K562 (cell line): Measurements from ENCODE around the gene DKC1. TPM values are rescaled to one million over a fixed set of nuclear protein-coding genes. Genes with fewer than 3 reads are reported as not detected.

Experiments
- ATAC-seq: fragments of 200-7000 bp; cut with Tn5 transposase; 3 replicates; pipeline ENCODE4 v1.9.1; 2020; ENCODE audit warnings: moderate library complexity
- BruUV-seq: library from RNA; stranded (reverse); fragments of 400-500 nt; replicated peaks from 2 replicates; lab custom pipeline; 2021; lab: Mats Ljungman, UMichigan
- CTCF ChIA-PET: fragments of 300-600 bp; formaldehyde crosslinking; extraction: SDS; loops from one replicate; lab custom pipeline; 2021; ENCODE audit warnings: low intra/inter-chr PET ratio; lab: Yijun Ruan, JAX
- POLR2A ChIA-PET: fragments of 300-600, 350-650 bp; sonication (Branson Sonifier 250); formaldehyde crosslinking; extraction: SDS; loops from one replicate; lab custom pipeline; 2021; ENCODE audit warnings: antibody characterized with exemption, inconsistent platforms; lab: Yijun Ruan, JAX
- DNase-seq, 4 experiments: peaks; one replicate each; pipeline versions ENCODE4 v3.0.0 to v3.0.0-alpha.2; 2011 to 2018; ENCODE audit warnings: low spot score in 3 of 4, mixed read lengths in 3 of 4; ENCODE audit errors: extremely low read depth in 1 of 4
- FAIRE-seq: peaks from 2 replicates; lab custom pipeline; 2011; peaks lifted over from hg19 to GRCh38; lab: Jason Lieb, UNC
- H2AFZ ChIP-seq: 2 replicates; pipeline ENCODE4 v1.6.0; 2011; ENCODE audit warnings: low read depth, low read length, control low read depth, inconsistent platforms
- H3K27ac ChIP-seq: fragments of 200-600 bp; 3 replicates; pipeline ENCODE4 v1.8.0; 2011; ENCODE audit warnings: low read depth, mild to moderate bottlenecking, control low read depth, inconsistent platforms, low read length, moderate library complexity, mixed read lengths; ENCODE audit errors: extremely low read depth
- H3K27me3 ChIP-seq, 2 experiments: fragments of 300-600 bp in 1 of 2; 2 replicates in 1 of 2; 3 replicates in 1 of 2; pipeline versions ENCODE4 v1.6.0 to v1.8.0; 2011; ENCODE audit warnings: inconsistent platforms in 2 of 2, low read length in 2 of 2, mild to moderate bottlenecking in 1 of 2, mixed read lengths in 1 of 2, moderate library complexity in 1 of 2; ENCODE audit not compliant: control insufficient read depth in 2 of 2, insufficient read depth in 2 of 2
- H3K36me3 ChIP-seq: fragments of 300-600 bp; 3 replicates; pipeline ENCODE4 v1.8.0; 2011; ENCODE audit warnings: mild to moderate bottlenecking, low read length, inconsistent platforms; ENCODE audit not compliant: control insufficient read depth, insufficient read depth
- H3K4me1 ChIP-seq, 2 experiments: fragments of 200-600 bp in 1 of 2; replicated peaks in 1 of 2; 2 replicates in 1 of 2; 3 replicates in 1 of 2; pipeline versions ENCODE4 v1.5.1 to v1.8.0; 2011; ENCODE audit warnings: inconsistent platforms in 2 of 2, low read length in 2 of 2, mild to moderate bottlenecking in 1 of 2, mixed read lengths in 1 of 2, moderate library complexity in 1 of 2; ENCODE audit not compliant: control insufficient read depth in 2 of 2, insufficient read depth in 2 of 2
- H3K4me2 ChIP-seq: 2 replicates; pipeline ENCODE4 v1.6.1; 2011; ENCODE audit warnings: low read length, control low read depth, inconsistent platforms, mixed read lengths; ENCODE audit not compliant: insufficient read depth
- H3K4me3 ChIP-seq: fragments of 200-600 bp; sonication (generic), shearing (Covaris generic); 2 replicates; pipeline ENCODE4 v1.5.1; 2016; ENCODE audit warnings: control low read depth, inconsistent platforms
- H3K79me2 ChIP-seq: fragments of 200-600 bp; 3 replicates; pipeline ENCODE4 v1.8.0; 2011; ENCODE audit warnings: low read length, inconsistent platforms; ENCODE audit not compliant: control insufficient read depth, insufficient read depth
- H3K9ac ChIP-seq, 2 experiments: 2 replicates each; pipeline versions ENCODE4 v1.6.0 to v1.6.1; 2011; ENCODE audit warnings: low read depth in 2 of 2, low read length in 2 of 2, control low read depth in 1 of 2, inconsistent platforms in 1 of 2, mild to moderate bottlenecking in 1 of 2, mixed read lengths in 1 of 2; ENCODE audit not compliant: insufficient read depth in 1 of 2
- H3K9me1 ChIP-seq: one replicate; pipeline ENCODE4 v1.6.0; 2011; ENCODE audit warnings: inconsistent platforms, mild to moderate bottlenecking, low read length, moderate library complexity; ENCODE audit not compliant: control insufficient read depth, insufficient read depth
- H3K9me3 ChIP-seq: replicated peaks from 2 replicates; pipeline ENCODE4 v1.5.1; 2011; ENCODE audit warnings: low read depth, low read length, inconsistent platforms; ENCODE audit not compliant: control insufficient read depth, insufficient read depth
- H4K20me1 ChIP-seq: replicated peaks from 2 replicates; pipeline ENCODE4 v1.6.1; 2011; ENCODE audit warnings: low read length, inconsistent platforms, mixed read lengths; ENCODE audit not compliant: control insufficient read depth, insufficient read depth
- BCLAF1 ChIP-seq, 2 experiments: fragments of 450-650 bp in 1 of 2; IDR thresholded peaks; 2 replicates each; pipeline ENCODE4 v1.6.1; 2011 to 2017; ENCODE audit warnings: low read depth in 2 of 2, antibody characterized with exemption in 1 of 2, borderline replicate concordance in 1 of 2, low read length in 1 of 2, mild to moderate bottlenecking in 1 of 2, mixed read lengths in 1 of 2; ENCODE audit not compliant: control insufficient read depth in 1 of 2
- DDX20 ChIP-seq: fragments of 450-650 bp; IDR thresholded peaks from 2 replicates; pipeline ENCODE4 v1.6.1; 2016; ENCODE audit warnings: missing genetic modification characterization, low read depth, mild to moderate bottlenecking, missing compliant biosample characterization, moderate library complexity
- PML ChIP-seq: IDR thresholded peaks from 2 replicates; pipeline ENCODE4 v1.6.1; 2012; ENCODE audit warnings: low read length, inconsistent platforms
- POLR2A ChIP-seq: fragments of 450-650 bp; conservative IDR thresholded peaks from 2 replicates; pipeline ENCODE4 v1.6.1; 2016
- POLR2AphosphoS2 ChIP-seq: IDR thresholded peaks from 2 replicates; pipeline ENCODE4 v1.6.1; 2012; ENCODE audit warnings: low read length, improper control_type of control experiment
- RBFOX2 ChIP-seq: fragments of 200-400 bp; formaldehyde crosslinking; IDR thresholded peaks from 2 replicates; pipeline ENCODE4 v1.6.1; 2017; ENCODE audit warnings: low read depth, mild to moderate bottlenecking, low read length, moderate library complexity
- SUPT5H ChIP-seq: fragments of 450-650 bp; IDR thresholded peaks from 2 replicates; pipeline ENCODE4 v1.6.1; 2016
- ZNF143 ChIP-seq: sonication (generic); formaldehyde crosslinking; IDR thresholded peaks from 2 replicates; pipeline ENCODE4 v1.9.0; 2022; ENCODE audit warnings: mild to moderate bottlenecking, missing genetic modification reagents
- WGBS: fragments of 100-300 bp; shearing (Covaris generic); methylation state at CpG from one replicate; pipeline ENCODE4 v1.1.6; 2016; ENCODE audit warnings: low coverage, mixed read lengths; ENCODE audit not compliant: insufficient coverage; ENCODE audit errors: missing lambda C conversion rate; 5-methylcytosine and 5-hydroxymethylcytosine counted together
- in situ Hi-C: fragments of 300-500 bp; cut with MboI; formaldehyde crosslinking; loops from 4 replicates; pipeline ENCODE4 v1.15.0; 2018; ENCODE audit warnings: inconsistent platforms, mixed read lengths
- intact Hi-C: fragments of 100-400 bp; cut with micrococcal nuclease; formaldehyde crosslinking; loops from 2 replicates; pipeline ENCODE4 v1.14.2; 2022
- polyA plus RNA-seq, 8 experiments: library from polyadenylated mRNA; depleted of rRNA in 4 of 8; stranded (reverse) in 5 of 8; unstranded in 3 of 8; fragments of >200 nt; fragmentation: Nextera tagmentation in 2 of 8; fragmentation: Illumina TruSeq in 1 of 8; extraction: Ambion mirVana in 2 of 8; extraction: Trizol in 1 of 8; gene quantifications; 2 replicates each; pipeline versions ENCODE4 v1.2.1 to v1.2.3, GENCODE V29; 2011 to 2014; ENCODE audit warnings: inconsistent platforms in 1 of 8, missing spikeins in 1 of 8
- total RNA-seq, 7 experiments: library from RNA; depleted of rRNA in 6 of 7; stranded (reverse); fragments of >200 nt in 6 of 7; fragmentation: Illumina TruSeq in 2 of 7; extraction: Trizol in 2 of 7; gene quantifications; 2 replicates each; pipeline versions ENCODE4 v1.2.1 to v1.2.3, GENCODE V29; 2011 to 2021; ENCODE audit warnings: low replicate concordance in 1 of 7

DKC1 gene
- total and polyA plus RNA-seq, 9 of the 15 experiments (the other 6 are each of a cell fraction or from before 2014, with no cell fraction given): 205 to 313 (median 219) TPM

GRCh38 chrX:154774622-154775021, 12.0 kb downstream of the DKC1 start:
- Histone ChIP-seq H3K36me3 (peaks cover 92% of the 10 kb centered on the region), H3K27me3 (no peaks in the 10 kb centered on the region), H3K4me3 (no peak overlapping the region)

GRCh38 chrX:154775419-154776349, 13.0 kb downstream of the DKC1 start:
- no peak overlapping the region for H3K9ac ChIP-seq
- in situ Hi-C loops: no loop called here
- H3K27ac ChIP-seq: 0 out of 3 replicates have a peak overlapping the region, but pooled peaks have one; percentile 48
- ChIA-PET CTCF (no interaction called here), POLR2A (interaction anchor here (0.7 to 8.2 kb wide), 15 partner anchors 9 to 252 kb away, joined by 3 to 94 read pairs (median 6); partner anchors contain the start of genes DKC1, FUNDC2, GAB3 and MPP1)
- H2AFZ ChIP-seq: no peak overlapping the region
- WGBS: 74% methylated on average over 12 of the region's 15 CpGs
- no peak overlapping the region for H3K4me3 ChIP-seq
- no peak overlapping the region for H3K4me2 ChIP-seq
- peaks cover 29% of the 10 kb centered on the region for H3K79me2 ChIP-seq
- no TSS peak for BruUV-seq
- ATAC-seq (peak; percentile 70), DNase-seq (peak in 2 of 4 experiments; percentile 29 to 67), FAIRE-seq (peak; percentile 55)
- intact Hi-C loops: loop anchor here (2.0 kb wide), 1 partner anchor 65 kb away; no protein-coding TSS in a partner anchor
- H4K20me1 ChIP-seq: peaks cover 27% of the 10 kb centered on the region
- H3K27me3 ChIP-seq: no peaks in the 10 kb centered on the region
- H3K36me3 ChIP-seq: peaks cover 90% of the 10 kb centered on the region
- no peaks in the 10 kb centered on the region for H3K9me3 ChIP-seq
- H3K4me1 ChIP-seq: peaks cover 0 to 12% of the 10 kb centered on the region in 2 experiments; a peak in 3 of 5 replicates
- H3K9me1 ChIP-seq: no peaks in the 10 kb centered on the region
- TF ChIP-seq POLR2AphosphoS2: peak; percentile 91
- TF ChIP-seq BCLAF1 (IDR thresholded peaks at IDR 0.05; ENCODE audit: borderline replicate concordance in 1 of 2, control insufficient read depth in 1 of 2, low read depth in 2 of 2, low read length in 1 of 2): 0 out of 4 replicates have a peak, but pooled peaks of 1 of the 2 experiments have one; percentile 9
- TF ChIP-seq PML: peak; percentile 18

More at GRCh38 chrX:154774622-154775021, 12.0 kb downstream of the DKC1 start:
- no peaks in the 10 kb centered on the region for H3K9me3 ChIP-seq
- POLR2A ChIA-PET: interaction anchor here (0.7 to 8.2 kb wide), 4 partner anchors 10 to 31 kb away, joined by 4 to 94 read pairs (median 26); partner anchors contain the start of gene DKC1
- H4K20me1 ChIP-seq: peaks cover 27% of the 10 kb centered on the region
- in situ Hi-C loops (no loop called here), intact Hi-C loops (no loop called here)
- TF ChIP-seq SUPT5H: 0 out of 2 replicates have a peak, but pooled peaks have one; percentile 3
- TF ChIP-seq POLR2A: 0 out of 2 replicates have a peak, but pooled peaks have one; percentile 3
- no peak for TF ChIP-seq ZNF143 (CRISPR knock-in tag)
- TF ChIP-seq RBFOX2: peak; percentile 34; the same call in 1 of the 2 replicates
- TF ChIP-seq DDX20 (tag): no peak
- BruUV-seq: no TSS peak
- no peak for FAIRE-seq
- H3K27ac ChIP-seq: no peak overlapping the region
- H2AFZ ChIP-seq: no peak overlapping the region
- H3K4me1 ChIP-seq: peaks cover 0 to 12% of the 10 kb centered on the region in 2 experiments; a peak in 3 of 5 replicates
- H3K79me2 ChIP-seq: peaks cover 37% of the 10 kb centered on the region
- no peak for DNase-seq
- ATAC-seq: no peak
- H3K9me1 ChIP-seq: no peaks in the 10 kb centered on the region
- peak overlapping the region in 1 of 2 experiments; percentile 28; a peak in 1 of 4 replicates for H3K9ac ChIP-seq
- WGBS: 82% methylated on average over 4 of the region's 5 CpGs
- no peak overlapping the region for H3K4me2 ChIP-seq
- CTCF ChIA-PET: no interaction called here
